GM23338 (cell line): Measurements from ENCODE around the gene GGPS1. TPM values are rescaled to one million over a fixed set of nuclear protein-coding genes. Genes with fewer than 3 reads are reported as not detected.

Experiments used
- ATAC-seq: fragments of 200-7000 bp; cut with Tn5 transposase; 3 replicates; pipeline ENCODE4 v1.9.1; 2020
- DNase-seq: peaks from one replicate; pipeline ENCODE4 v3.0.0-alpha.2; 2015; ENCODE audit warnings: low spot score
- H2AFZ ChIP-seq: fragments of 200-600 bp; sonication (generic); 2 replicates; pipeline ENCODE4 v1.8.0; 2016; ENCODE audit warnings: antibody characterized with exemption, mild to moderate bottlenecking, moderate library complexity
- H3F3A ChIP-seq: fragments of 200-600 bp; sonication (generic); replicated peaks from 2 replicates; pipeline ENCODE4 v1.8.0; 2017; ENCODE audit warnings: antibody characterized with exemption, mixed run types, low read depth
- H3K27ac ChIP-seq: fragments of 200-600 bp; sonication (generic); 2 replicates; pipeline ENCODE4 v1.6.1; 2016; ENCODE audit warnings: low read depth
- H3K27me3 ChIP-seq: fragments of 200-600 bp; sonication (generic); 2 replicates; pipeline ENCODE4 v1.8.0; 2016; ENCODE audit warnings: mild to moderate bottlenecking, mixed run types, moderate library complexity; ENCODE audit not compliant: insufficient read depth
- H3K36me3 ChIP-seq: fragments of 200-600 bp; sonication (generic); 2 replicates; pipeline ENCODE4 v1.8.0; 2016; ENCODE audit warnings: mild to moderate bottlenecking; ENCODE audit not compliant: insufficient read depth
- H3K4me1 ChIP-seq: fragments of 200-600 bp; sonication (generic); 2 replicates; pipeline ENCODE4 v1.8.0; 2016; ENCODE audit warnings: mild to moderate bottlenecking, moderate library complexity; ENCODE audit not compliant: insufficient read depth
- H3K4me2 ChIP-seq: fragments of 200-600 bp; sonication (generic); 2 replicates; pipeline ENCODE4 v1.7.1; 2017; ENCODE audit warnings: mixed run types
- H3K4me3 ChIP-seq: fragments of 200-600 bp; sonication (generic); 2 replicates; pipeline ENCODE4 v1.6.1; 2016; ENCODE audit warnings: mixed run types
- H3K79me2 ChIP-seq: fragments of 200-600 bp; sonication (generic); replicated peaks from 2 replicates; pipeline ENCODE4 v1.8.0; 2017; ENCODE audit warnings: mild to moderate bottlenecking; ENCODE audit not compliant: insufficient read depth
- H3K9me2 ChIP-seq: fragments of 200-600 bp; sonication (generic); 2 replicates; pipeline ENCODE4 v1.8.0; 2017; ENCODE audit not compliant: insufficient read depth
- H4K20me1 ChIP-seq: fragments of 200-600 bp; sonication (generic); replicated peaks from 2 replicates; pipeline ENCODE4 v1.8.0; 2017; ENCODE audit warnings: mild to moderate bottlenecking; ENCODE audit not compliant: insufficient read depth
- H3K27ac Mint-ChIP-seq: 2 replicates; pipeline ENCODE4 v1.8.0; 2020; ENCODE audit warnings: inconsistent platforms, mild to moderate bottlenecking, moderate library complexity, mixed read lengths
- H3K27me3 Mint-ChIP-seq: 3 replicates; pipeline ENCODE4 v1.8.0; 2022; ENCODE audit warnings: low read depth, mild to moderate bottlenecking, moderate library complexity, mixed read lengths, inconsistent platforms; ENCODE audit not compliant: insufficient read depth, poor library complexity
- H3K36me3 Mint-ChIP-seq: 3 replicates; pipeline ENCODE4 v1.8.0; 2021; ENCODE audit warnings: low read depth, mild to moderate bottlenecking, inconsistent platforms, moderate library complexity, mixed read lengths
- H3K4me1 Mint-ChIP-seq: 3 replicates; pipeline ENCODE4 v1.8.0; 2020; ENCODE audit warnings: mild to moderate bottlenecking, inconsistent platforms, mixed read lengths
- H3K4me3 Mint-ChIP-seq: 3 replicates; pipeline ENCODE4 v1.8.0; 2021; ENCODE audit warnings: moderate library complexity, mild to moderate bottlenecking, inconsistent platforms, mixed read lengths
- H3K9me3 Mint-ChIP-seq: 3 replicates; pipeline ENCODE4 v1.8.0; 2020; ENCODE audit warnings: moderate library complexity, mild to moderate bottlenecking, inconsistent platforms, mixed read lengths
- CREB1 ChIP-seq: fragments of 250-450 bp; sonication (Bioruptor Pico); IDR thresholded peaks from 2 replicates; pipeline ENCODE4 v1.5.0; 2020; ENCODE audit warnings: low read depth, mild to moderate bottlenecking, moderate library complexity
- CTCF ChIP-seq, 2 experiments: fragments of 200-600 bp in 1 of 2; sonication (generic) in 1 of 2; conservative IDR thresholded peaks; 2 replicates each; pipeline versions ENCODE4 v1.5.1 to v1.6.1; 2016 to 2017; ENCODE audit warnings: antibody characterized with exemption in 2 of 2, low read depth in 2 of 2, mild to moderate bottlenecking in 2 of 2, moderate library complexity in 1 of 2
- EZH2 ChIP-seq: fragments of 200-600 bp; sonication (generic); IDR thresholded peaks from one replicate; pipeline ENCODE4 v1.8.0; 2017; ENCODE audit warnings: antibody characterized with exemption, mild to moderate bottlenecking, low read depth; ENCODE audit not compliant: unreplicated experiment
- EZH2phosphoT487 ChIP-seq: fragments of 200-600 bp; sonication (generic); IDR thresholded peaks from one replicate; pipeline ENCODE4 v1.8.1; 2018; ENCODE audit warnings: antibody characterized with exemption; ENCODE audit not compliant: unreplicated experiment
- JUNB ChIP-seq: IDR thresholded peaks from one replicate; pipeline ENCODE4 v1.6.1; 2016; ENCODE audit warnings: antibody characterized with exemption; ENCODE audit not compliant: unreplicated experiment
- NANOG ChIP-seq: IDR thresholded peaks from 2 replicates; pipeline ENCODE4 v1.6.1; 2016; ENCODE audit warnings: antibody characterized with exemption, borderline replicate concordance
- POLR2AphosphoS5 ChIP-seq: IDR thresholded peaks from 2 replicates; pipeline ENCODE4 v1.6.1; 2016; ENCODE audit warnings: antibody characterized with exemption, low read depth
- STAT1 ChIP-seq: IDR thresholded peaks from one replicate; pipeline ENCODE4 v1.6.1; 2016; ENCODE audit warnings: antibody characterized with exemption; ENCODE audit not compliant: unreplicated experiment
- ZNF331 ChIP-seq: fragments of 250-450 bp; sonication (Bioruptor Pico); IDR thresholded peaks from 2 replicates; pipeline ENCODE4 v1.5.0; 2020; ENCODE audit warnings: low read depth, mild to moderate bottlenecking, moderate library complexity
- ZNF462 ChIP-seq: fragments of 250-450 bp; sonication (Bioruptor Pico); IDR thresholded peaks from 2 replicates; pipeline ENCODE4 v1.5.0; 2020; ENCODE audit warnings: mild to moderate bottlenecking, moderate library complexity
- polyA plus RNA-seq: library from polyadenylated mRNA; unstranded; fragments of >200 nt; fragmentation: Nextera tagmentation; extraction: Ambion mirVana; gene quantifications from 2 replicates; pipeline ENCODE4 v1.2.1, GENCODE V29; 2016
- total RNA-seq: library from RNA; depleted of rRNA; stranded (reverse); fragments of >200 nt; shearing (Covaris generic); gene quantifications from 2 replicates; pipeline ENCODE4 v1.2.3, GENCODE V29; 2014

GGPS1 gene
- total and polyA plus RNA-seq, 2 experiments from 2014 or later: 33.9 to 56.8 TPM

- TF ChIP-seq ZNF462 (CRISPR knock-in tag) (no peak), CREB1 (no peak), NANOG (no peak), EZH2 (no peak), STAT1 (no peak), CTCF (conservative IDR thresholded peaks at IDR 0.05; ENCODE audit: low read depth in 2 of 2) (no peak), POLR2AphosphoS5 (no peak), ZNF331 (no peak), JUNB (no peak)
Measured at GRCh38 chr1:235284231-235284769, 44.1 kb upstream of the GGPS1 start (continued).

- Mint-ChIP-seq H3K4me1 (peaks cover 40% of the 10 kb centered on the region), H3K36me3 (no peaks in the 10 kb centered on the region), H3K27me3 (no peaks in the 10 kb centered on the region), H3K4me3 (no peak overlapping the region), H3K27ac (no peak overlapping the region; the same call in 1 of the 2 replicates), H3K9me3 (no peaks in the 10 kb centered on the region)
- H2AFZ ChIP-seq: no peak overlapping the region
- H3K4me3 ChIP-seq: no peak overlapping the region
- no peaks in the 10 kb centered on the region for H3K36me3 ChIP-seq
- DNase-seq (no peak), ATAC-seq (no peak)
- no peaks in the 10 kb centered on the region for H3K9me2 ChIP-seq
- H3K4me1 ChIP-seq: peaks cover 36% of the 10 kb centered on the region
- peaks cover 100% of the 10 kb centered on the region for H3K79me2 ChIP-seq
- H3K4me2 ChIP-seq: peak overlapping the region; percentile 40
- no peaks in the 10 kb centered on the region for H3K27me3 ChIP-seq
- H4K20me1 ChIP-seq: peaks cover 71% of the 10 kb centered on the region
- H3F3A ChIP-seq: no peaks in the 10 kb centered on the region
- peak overlapping the region; percentile 65; the same call in 1 of the 2 replicates for H3K27ac ChIP-seq
- TF ChIP-seq EZH2phosphoT487 (no peak), STAT1 (no peak)
Measured at GRCh38 chr1:235286667-235287066, 41.7 kb upstream of the GGPS1 start.
